GM12891 (cell line): ENCODE data around the gene USP44.

Experiments used
- POLR2A ChIP-seq: IDR thresholded peaks from 2 replicates; pipeline ENCODE4 v1.6.1; 2011; ENCODE audit warnings: low read depth, low read length, control low read depth
- POLR2AphosphoS5 ChIP-seq: IDR thresholded peaks from 2 replicates; pipeline ENCODE4 v1.6.1; 2011; ENCODE audit warnings: low read depth, low read length, control low read depth

GRCh38 chr12:95549392-95550084 is 1.7 kb downstream of the USP44 start:
- TF ChIP-seq POLR2A (no peak), POLR2AphosphoS5 (no peak)
